Kidney (tissue), 14 donors: ENCODE measurements around the gene IQSEC1. TPM values are rescaled to one million over a fixed set of nuclear protein-coding genes. Genes with fewer than 3 reads are reported as not detected.

Source experiments
- DNase-seq, 5 donors: peaks; one replicate each; pipeline ENCODE4 v3.0.0-alpha.2; 2013 to 2020
- FAIRE-seq: peaks from 2 replicates; lab custom pipeline; 2012; peaks lifted over from hg19 to GRCh38; lab: Jason Lieb, UNC
- H3K27ac ChIP-seq, 2 donors: one replicate each; pipeline ENCODE4 v1.7.0; 2013; ENCODE audit warnings: low read depth in 2 of 2, low read length in 2 of 2, inconsistent platforms in 1 of 2
- H3K27me3 ChIP-seq: one replicate; pipeline ENCODE4 v1.7.1; 2013; ENCODE audit warnings: low read length, inconsistent platforms; ENCODE audit not compliant: control insufficient read depth, insufficient read depth
- H3K36me3 ChIP-seq, 3 donors: one replicate each; pipeline versions ENCODE4 v1.7.0 to v1.7.1; 2013; ENCODE audit warnings: low read length in 3 of 3, control low read depth in 1 of 3, inconsistent platforms in 1 of 3; ENCODE audit not compliant: insufficient read depth in 3 of 3, control insufficient read depth in 2 of 3
- H3K4me1 ChIP-seq, 3 donors: one replicate each; pipeline versions ENCODE4 v1.7.0 to v1.7.1; 2013; ENCODE audit warnings: low read length in 3 of 3, inconsistent platforms in 1 of 3, low read depth in 1 of 3; ENCODE audit not compliant: control insufficient read depth in 2 of 3, insufficient read depth in 2 of 3
- H3K4me3 ChIP-seq, 3 donors: one replicate each; pipeline versions ENCODE4 v1.7.0 to v1.8.1; 2013; ENCODE audit warnings: low read length in 3 of 3, control low read depth in 1 of 3, inconsistent platforms in 1 of 3
- H3K9ac ChIP-seq, 3 donors: one replicate each; pipeline versions ENCODE4 v1.7.0 to v1.7.1; 2013; ENCODE audit warnings: low read length in 3 of 3, control low read depth in 1 of 3, inconsistent platforms in 1 of 3
- H3K9me3 ChIP-seq, 3 donors: one replicate each; pipeline versions ENCODE4 v1.7.0 to v1.7.1; 2013; ENCODE audit warnings: low read length in 3 of 3, control low read depth in 1 of 3, inconsistent platforms in 1 of 3; ENCODE audit not compliant: control insufficient read depth in 2 of 3, insufficient read depth in 1 of 3
- intact Hi-C: fragments of 100-400 bp; cut with DNase I; formaldehyde crosslinking; loops from one replicate; pipeline ENCODE4 v1.11.1; 2022
- polyA plus RNA-seq: library from polyadenylated mRNA; stranded (reverse); fragments of 350-450 nt; fragmentation: Illumina TruSeq; extraction: RNeasy Lipid Tissue Mini Kit (QIAGEN cat#74804); gene quantifications from one replicate; pipeline ENCODE4 v1.2.3, GENCODE V29; 2014; ENCODE audit warnings: low read depth, low replicate concordance; ENCODE audit not compliant: insufficient read depth
- total RNA-seq: library from RNA; stranded (reverse); fragmentation: NEBNext Ultra II Directional; extraction: Animal tissue kit (Norgen Biotek cat#: 25700); gene quantifications from one replicate; pipeline ENCODE4 v1.2.1, GENCODE V29; 2021
- TF ChIP-seq, protein P1 (sequence below): IDR thresholded peaks from 3 replicates; pipeline ENCODE4 v1.5.1; 2012; ENCODE audit warnings: mild to moderate bottlenecking, moderate library complexity, borderline replicate concordance; ENCODE audit not compliant: insufficient read depth; ENCODE audit errors: extremely low read depth
- donor health status: control.
- donor health status: control.
- donor health status: control.
- donor health status: control.
- donor health status: control.
- donor health status: DM: yes; HTN: yes; CAD: no.
- donor health status: Normal renal cell carcinoma (clear cell type).

IQSEC1 gene
- total and polyA plus RNA-seq, 2 donors from 2014 or later: 15.1 to 45.7 TPM

- no peak overlapping the region for H3K4me3 ChIP-seq
- peak overlapping the region; percentile 55 to 79 for H3K27ac ChIP-seq
- H3K36me3 ChIP-seq: peaks cover 0 to 34% (median 10%) of the 10 kb centered on the region in 3 donors
- no peaks in the 10 kb centered on the region for H3K9me3 ChIP-seq
- H3K9ac ChIP-seq: no peak overlapping the region
- no peaks in the 10 kb centered on the region for H3K27me3 ChIP-seq
- FAIRE-seq (no peak), DNase-seq (no peak)
- peaks cover 0 to 49% (median 15%) of the 10 kb centered on the region in 3 donors for H3K4me1 ChIP-seq
- TF ChIP-seq, protein P1, sequence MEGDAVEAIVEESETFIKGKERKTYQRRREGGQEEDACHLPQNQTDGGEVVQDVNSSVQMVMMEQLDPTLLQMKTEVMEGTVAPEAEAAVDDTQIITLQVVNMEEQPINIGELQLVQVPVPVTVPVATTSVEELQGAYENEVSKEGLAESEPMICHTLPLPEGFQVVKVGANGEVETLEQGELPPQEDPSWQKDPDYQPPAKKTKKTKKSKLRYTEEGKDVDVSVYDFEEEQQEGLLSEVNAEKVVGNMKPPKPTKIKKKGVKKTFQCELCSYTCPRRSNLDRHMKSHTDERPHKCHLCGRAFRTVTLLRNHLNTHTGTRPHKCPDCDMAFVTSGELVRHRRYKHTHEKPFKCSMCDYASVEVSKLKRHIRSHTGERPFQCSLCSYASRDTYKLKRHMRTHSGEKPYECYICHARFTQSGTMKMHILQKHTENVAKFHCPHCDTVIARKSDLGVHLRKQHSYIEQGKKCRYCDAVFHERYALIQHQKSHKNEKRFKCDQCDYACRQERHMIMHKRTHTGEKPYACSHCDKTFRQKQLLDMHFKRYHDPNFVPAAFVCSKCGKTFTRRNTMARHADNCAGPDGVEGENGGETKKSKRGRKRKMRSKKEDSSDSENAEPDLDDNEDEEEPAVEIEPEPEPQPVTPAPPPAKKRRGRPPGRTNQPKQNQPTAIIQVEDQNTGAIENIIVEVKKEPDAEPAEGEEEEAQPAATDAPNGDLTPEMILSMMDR: no peak
- intact Hi-C loops: no loop called here
Observed at GRCh38 chr3:12935023-12935860, 138.0 kb downstream of the IQSEC1 start.

DNA sequence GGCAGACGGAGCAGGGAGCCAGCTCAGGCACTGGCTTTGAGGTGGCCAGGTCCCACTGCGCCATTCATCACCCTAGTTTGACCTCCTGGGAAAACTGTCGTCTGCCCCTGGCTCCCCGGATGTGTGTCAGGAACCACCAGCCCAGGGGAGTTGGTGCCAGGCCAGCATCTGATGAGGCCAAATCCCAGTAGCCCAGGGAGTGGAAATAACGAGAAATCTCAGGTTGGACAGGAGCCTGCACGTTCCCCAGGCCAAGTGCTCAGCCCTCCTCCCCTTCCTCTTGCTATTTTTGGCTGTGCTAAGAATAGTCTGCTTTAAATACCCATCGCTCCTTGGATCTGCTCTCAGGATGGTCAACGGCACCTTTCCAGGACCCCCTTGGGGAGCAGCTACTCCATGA lies 138.8 kb downstream of the IQSEC1 start:
- peaks cover 0 to 50% (median 15%) of the 10 kb centered on the region in 3 donors for H3K4me1 ChIP-seq
- peak overlapping the region; percentile 55 to 79 for H3K27ac ChIP-seq
- FAIRE-seq (no peak), DNase-seq (peak in 1 of 5 donors; percentile 15)
- no peak overlapping the region for H3K4me3 ChIP-seq
- H3K9me3 ChIP-seq: no peaks in the 10 kb centered on the region
- TF ChIP-seq, protein P1: no peak
- H3K36me3 ChIP-seq: peaks cover 0 to 32% (median 12%) of the 10 kb centered on the region in 3 donors
- H3K9ac ChIP-seq: no peak overlapping the region
- intact Hi-C loops: no loop called here
- H3K27me3 ChIP-seq: no peaks in the 10 kb centered on the region

GRCh38 chr3:12933901-12934300 lies 139.3 kb downstream of the IQSEC1 start:
- Histone ChIP-seq H3K9ac (no peak overlapping the region), H3K9me3 (no peaks in the 10 kb centered on the region), H3K36me3 (peaks cover 0 to 27% (median 12%) of the 10 kb centered on the region in 3 donors), H3K27me3 (no peaks in the 10 kb centered on the region), H3K4me1 (peaks cover 0 to 49% (median 15%) of the 10 kb centered on the region in 3 donors), H3K27ac (peak overlapping the region; percentile 44 to 79), H3K4me3 (no peak overlapping the region)
- intact Hi-C loops: no loop called here
- FAIRE-seq: no peak
- DNase-seq: no peak
- TF ChIP-seq, protein P1: no peak
